M059J (cell line): ENCODE measurements around the gene PHF20. TPM values are rescaled to one million over a fixed set of nuclear protein-coding genes. Genes with fewer than 3 reads are reported as not detected.
"Not testable (repeated sequence)": the region's sequence is repeated elsewhere in the genome, so short reads cannot be mapped to it uniquely, and the experiment has no call there.

Experiments used
- DNase-seq: peaks from one replicate; pipeline ENCODE4 v3.0.0-alpha.2; 2012; ENCODE audit warnings: low read depth
- total RNA-seq: library from RNA; depleted of rRNA; stranded (reverse); fragments of >200 nt; shearing (Covaris generic); gene quantifications from 2 replicates; pipeline ENCODE4 v1.2.3, GENCODE V29; 2014; rRNA removed

The PHF20 gene
- total RNA-seq, 1 experiment from 2014 or later: 57.6 TPM

GRCh38 chr20:35974256-35974655, 202.4 kb downstream of the PHF20 start:
- DNase-seq: no peak

DNA sequence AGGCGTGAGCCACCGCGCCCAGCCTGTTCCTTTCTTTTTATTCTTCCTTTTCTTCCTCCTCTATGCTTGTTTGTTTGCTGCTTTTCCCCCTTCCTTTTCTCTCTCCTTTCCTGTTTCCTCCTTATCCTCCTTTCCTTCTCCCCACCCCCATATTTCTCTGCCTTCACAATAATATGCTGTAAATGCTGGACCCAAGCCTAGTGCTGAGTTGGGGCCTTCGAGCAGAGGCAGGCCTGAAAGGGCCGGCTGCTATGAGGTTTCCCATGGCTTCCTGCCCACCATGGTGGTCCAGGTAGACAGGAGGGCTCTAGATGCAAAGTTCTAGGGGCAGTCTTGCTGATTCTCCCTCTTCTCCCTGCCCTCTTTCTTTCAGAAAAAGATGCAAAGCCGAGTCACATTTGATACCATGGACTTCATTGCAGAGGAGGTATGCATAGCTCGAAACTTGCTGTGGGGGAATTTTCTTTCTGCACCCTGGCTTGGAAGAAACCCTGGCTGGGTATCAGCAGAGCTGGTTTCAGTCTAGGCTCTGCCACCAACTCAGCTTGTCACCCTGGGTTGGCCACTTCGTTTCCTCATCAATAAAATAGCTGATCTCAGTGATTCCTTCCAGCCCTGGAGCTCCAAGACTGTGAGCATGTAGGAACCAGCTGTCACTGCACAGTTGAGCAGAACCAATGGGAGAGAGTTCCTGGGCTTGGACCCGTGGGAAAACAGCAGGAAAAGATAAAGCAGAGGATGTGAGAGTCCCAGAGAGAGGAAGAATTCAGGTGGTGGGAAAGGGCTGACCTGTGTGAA, 204.0 kb downstream of the PHF20 start:
- no peak for DNase-seq

DNA sequence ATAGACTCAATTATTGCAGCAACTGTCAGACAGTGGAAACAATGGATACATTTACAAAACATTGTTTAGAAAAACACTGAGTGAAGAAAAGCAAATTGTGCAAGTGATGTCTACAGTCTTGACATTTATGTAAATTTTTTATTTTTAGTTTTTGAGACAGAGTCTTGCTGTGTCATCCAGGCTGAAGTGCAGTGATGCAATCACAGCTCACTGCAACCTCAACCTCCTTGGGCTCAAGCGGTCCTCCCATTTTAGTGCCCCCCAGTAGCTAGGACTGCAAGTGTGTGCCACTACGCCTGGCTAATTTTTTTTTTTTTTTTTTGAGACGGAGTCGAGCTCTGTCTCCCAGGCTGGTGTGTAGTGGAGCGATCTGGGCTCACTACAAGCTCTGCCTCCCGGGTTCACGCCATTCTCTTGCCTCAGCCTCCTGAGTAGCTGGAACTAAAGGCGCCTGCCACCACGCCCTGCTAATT, 206.3 kb downstream of the PHF20 start:
- no peak for DNase-seq

DNA sequence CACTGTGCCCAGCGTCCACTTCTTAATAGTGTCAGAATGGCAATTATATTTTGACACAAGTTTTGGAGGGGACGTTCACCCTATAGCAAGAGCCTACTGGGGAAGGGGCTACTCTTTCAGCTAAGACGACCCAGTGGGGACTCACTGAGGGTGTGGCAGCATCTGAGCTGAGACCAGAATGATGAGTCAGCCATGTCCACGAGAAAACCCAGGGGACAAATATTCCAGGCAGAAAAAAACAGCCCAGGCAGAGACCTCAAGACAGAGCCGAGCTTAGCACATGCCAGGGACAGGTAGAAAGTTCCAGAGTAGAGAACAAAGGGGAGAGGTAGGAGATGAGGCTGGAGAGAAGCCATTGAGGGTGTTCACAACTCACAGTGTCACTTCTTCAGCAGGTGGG, 207.7 kb downstream of the PHF20 start:
- no peak for DNase-seq

DNA sequence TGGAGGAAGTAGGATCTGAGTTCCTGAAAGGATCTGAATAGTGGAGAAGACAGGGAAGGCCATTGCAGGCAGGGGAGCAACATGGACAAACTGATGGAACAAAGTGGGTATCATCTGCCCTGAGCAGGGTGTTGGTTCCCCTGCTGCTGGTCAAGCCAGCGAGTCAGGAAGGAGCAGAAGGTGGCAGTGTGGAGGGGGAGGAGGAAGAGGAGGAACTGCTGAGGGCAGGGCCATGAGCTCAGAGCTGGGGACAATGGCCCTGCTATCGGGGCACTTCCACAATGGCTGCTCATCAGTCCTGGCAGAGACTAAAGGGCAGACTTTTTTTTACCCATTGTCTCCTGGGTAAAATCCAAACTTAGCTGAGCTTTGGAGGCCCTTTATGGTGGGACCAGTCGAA, 210.2 kb downstream of the PHF20 start:
- DNase-seq: no peak

DNA sequence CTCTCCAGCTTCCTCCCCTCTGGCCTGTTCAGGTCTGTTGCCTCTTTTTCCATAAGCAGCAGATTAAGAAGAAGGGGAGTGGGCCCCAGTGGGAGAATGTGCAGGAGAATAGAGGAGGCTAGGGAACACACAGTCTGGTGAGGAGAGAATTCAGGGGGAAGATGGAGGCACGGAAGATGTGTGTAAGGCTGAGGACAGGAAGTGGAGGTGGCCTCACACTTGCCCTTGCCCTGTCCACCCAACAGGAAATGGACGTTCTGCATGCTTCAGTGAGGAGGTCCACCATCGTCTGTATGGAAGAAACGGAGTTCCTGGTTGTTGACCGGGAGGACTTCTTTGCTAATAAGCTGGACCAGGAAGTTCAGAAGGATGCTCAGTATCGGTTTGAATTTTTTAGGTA, 212.6 kb downstream of the PHF20 start:
- no peak for DNase-seq

DNA sequence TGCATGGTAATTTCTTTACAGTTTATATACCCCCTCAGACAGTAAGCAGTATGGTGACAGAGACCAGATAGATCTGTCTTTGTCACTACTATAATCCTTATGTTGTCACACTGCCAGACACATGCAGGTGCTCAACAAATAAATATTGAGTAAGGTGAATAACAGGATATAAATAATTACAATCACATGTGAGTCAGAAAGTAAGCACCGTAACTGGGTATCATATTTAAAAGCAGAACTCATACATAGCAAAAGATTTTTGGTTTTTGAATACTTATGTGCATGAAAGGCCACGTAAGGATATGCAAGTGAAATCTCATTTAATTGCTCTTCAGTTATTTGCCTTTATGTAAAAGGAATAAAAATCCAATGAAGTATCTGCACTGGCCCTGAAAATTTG, 214.0 kb downstream of the PHF20 start:
- no peak for DNase-seq

DNA sequence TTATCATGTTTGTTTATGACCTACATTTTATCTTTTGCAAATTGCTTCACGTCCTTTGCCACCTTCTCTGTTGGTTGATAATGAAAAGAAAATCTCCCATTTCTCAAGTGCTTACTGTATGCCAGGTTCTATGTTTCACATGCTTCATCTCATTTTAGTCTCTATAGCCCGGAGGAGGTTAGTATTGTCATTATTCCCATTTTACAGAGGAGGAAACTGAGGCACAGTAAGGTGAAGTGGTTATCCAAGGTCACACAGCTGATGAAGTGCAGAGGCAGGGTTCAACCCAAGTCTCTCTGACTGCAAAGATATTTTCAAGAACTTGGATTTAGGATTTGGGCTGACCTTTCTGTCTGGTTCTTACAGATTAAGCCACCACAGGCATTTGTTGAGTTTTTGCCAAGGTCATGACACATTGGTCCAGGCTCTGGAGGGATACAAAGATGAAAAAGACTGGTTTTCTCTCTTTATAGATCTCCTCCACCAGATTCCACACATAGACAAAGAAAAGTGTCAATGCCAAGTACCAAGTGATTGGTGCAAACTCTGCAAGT, 217.2 kb downstream of the PHF20 start:
- DNase-seq: peak; percentile 61

GRCh38 chr20:35991142-35991771, 219.4 kb downstream of the PHF20 start:
- peak; percentile 54 for DNase-seq

DNA sequence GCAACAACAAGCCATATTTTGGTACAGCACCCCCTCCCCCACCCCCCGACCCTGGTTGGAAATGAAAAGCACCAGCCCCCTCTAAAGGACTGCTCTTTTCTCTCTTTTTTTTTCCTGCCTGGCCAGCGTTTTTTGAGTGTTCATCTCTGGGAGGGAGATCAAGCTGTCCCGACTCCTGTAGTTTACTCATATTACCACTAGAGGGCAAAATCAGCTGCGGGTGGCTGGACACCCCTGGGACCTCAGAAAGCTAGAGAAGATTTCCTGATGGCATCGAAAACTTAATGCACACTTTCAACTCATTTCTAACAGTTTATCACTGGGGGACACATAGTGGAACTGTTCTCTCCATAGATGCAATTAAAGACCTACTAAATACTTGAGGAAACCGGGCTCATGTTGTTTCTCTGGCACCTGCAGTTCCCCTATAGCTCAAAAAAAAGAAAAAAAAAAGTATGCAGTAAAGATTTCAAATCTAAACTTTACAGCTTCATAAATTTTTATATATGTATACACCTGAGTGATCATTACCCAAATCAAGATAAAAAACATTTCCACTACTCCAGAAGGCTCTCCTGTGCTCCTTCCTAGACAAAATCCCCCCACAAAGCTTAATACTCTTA, 221.0 kb downstream of the PHF20 start:
- DNase-seq: peak; percentile 76

GRCh38 chr20:35994994-35995453, 223.2 kb downstream of the PHF20 start:
- DNase-seq: peak; percentile 83

- not testable (repeated sequence) for DNase-seq
Observed at GRCh38 chr20:35996492-35996891, 224.7 kb downstream of the PHF20 start.

Other genes starting within 250 kb of the PHF20 start
- gene C20orf173, start 242.4 kb upstream of the PHF20 start, total RNA-seq: not detected in 2 replicates
- 630 and 714 TPM in 2 replicates for gene ERGIC3, start 229.9 kb upstream of the PHF20 start, total RNA-seq
- 24.0 and 36.1 TPM in 2 replicates for gene SPAG4, start 156.2 kb upstream of the PHF20 start, total RNA-seq
- gene CPNE1, start 107.1 kb upstream of the PHF20 start, total RNA-seq: 176 and 262 TPM in 2 replicates
- 37.7 and 52.3 TPM in 2 replicates for gene RBM12, start 107.1 kb upstream of the PHF20 start, total RNA-seq
- gene NFS1, start 72.7 kb upstream of the PHF20 start, total RNA-seq: 31.0 and 69.7 TPM in 2 replicates
- 667 and 778 TPM in 2 replicates for gene ROMO1, start 72.6 kb upstream of the PHF20 start, total RNA-seq
- 139 and 201 TPM in 2 replicates for gene RBM39, start 29.8 kb upstream of the PHF20 start, total RNA-seq
- 106 and 107 TPM in 2 replicates for gene SCAND1, start 182.5 kb downstream of the PHF20 start, total RNA-seq
- gene CNBD2, start 196.6 kb downstream of the PHF20 start, total RNA-seq: 2.1 and 5.5 TPM in 2 replicates